HG03565 (cell line): ENCODE results near the gene MYORG.
"Not testable (repeated sequence)": the region's sequence is repeated elsewhere in the genome, so short reads cannot be mapped to it uniquely, and the experiment has no call there.

Experiments
- ATAC-seq: cut with Tn5 transposase; IDR thresholded peaks from one replicate; pipeline ENCODE4 v1.9.1; 2021; ENCODE audit warnings: mild to moderate bottlenecking, moderate library complexity; ENCODE audit not compliant: unreplicated experiment

Gene MYORG

GRCh38 chr9:34370335-34370969 lies 6.2 kb downstream of the MYORG start:
- ATAC-seq = no peak

- ATAC-seq = no peak
Measured at GRCh38 chr9:34369636-34370035, 7.1 kb downstream of the MYORG start.

GRCh38 chr9:34368796-34369195 lies 7.9 kb downstream of the MYORG start:
- not testable (repeated sequence) for ATAC-seq

DNA sequence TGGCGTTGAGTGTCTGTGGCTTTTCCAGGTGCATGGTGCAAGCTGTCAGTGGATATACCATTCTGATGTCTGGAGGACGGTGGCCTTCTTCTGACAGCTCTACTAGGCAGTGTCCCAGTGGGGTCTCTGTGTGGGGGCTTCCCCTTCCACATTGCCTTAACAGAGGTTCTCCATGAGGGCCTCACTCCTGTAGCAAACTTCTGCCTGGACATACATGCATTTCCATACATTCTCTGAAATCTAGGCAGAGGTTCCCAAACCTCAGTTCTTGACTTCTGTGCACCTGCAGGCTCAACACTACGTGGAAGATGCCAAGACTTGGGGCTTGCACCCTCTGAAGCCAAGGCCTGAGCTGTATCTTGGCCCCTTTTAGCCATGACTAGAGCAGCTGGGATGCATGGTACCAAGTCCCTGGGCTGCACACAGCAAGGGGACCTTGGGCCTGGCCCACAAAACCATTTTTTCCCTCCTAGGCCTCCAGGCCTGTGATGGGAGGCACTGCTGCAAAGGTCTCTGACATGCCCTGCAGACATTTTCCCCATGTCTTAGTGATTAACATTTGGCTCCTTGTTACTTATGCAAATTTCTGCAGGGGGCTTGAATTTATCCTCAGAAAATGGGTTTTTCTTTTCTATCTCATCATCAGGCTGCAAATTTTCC lies 8.8 kb downstream of the MYORG start:
- ATAC-seq = not testable (repeated sequence)

- ATAC-seq = no peak
Measured at GRCh38 chr9:34366365-34366764, 10.3 kb downstream of the MYORG start.

- no peak for ATAC-seq
Measured at GRCh38 chr9:34365282-34365681, 11.4 kb downstream of the MYORG start.

GRCh38 chr9:34363619-34364351 lies 12.9 kb downstream of the MYORG start:
- ATAC-seq = no peak

GRCh38 chr9:34362614-34363214 lies 14.0 kb downstream of the MYORG start:
- ATAC-seq = no peak

- ATAC-seq = not testable (repeated sequence)
Measured at GRCh38 chr9:34352957-34353356, 23.7 kb downstream of the MYORG start.

GRCh38 chr9:34352122-34352652 lies 24.5 kb downstream of the MYORG start:
- ATAC-seq = not testable (repeated sequence)

DNA sequence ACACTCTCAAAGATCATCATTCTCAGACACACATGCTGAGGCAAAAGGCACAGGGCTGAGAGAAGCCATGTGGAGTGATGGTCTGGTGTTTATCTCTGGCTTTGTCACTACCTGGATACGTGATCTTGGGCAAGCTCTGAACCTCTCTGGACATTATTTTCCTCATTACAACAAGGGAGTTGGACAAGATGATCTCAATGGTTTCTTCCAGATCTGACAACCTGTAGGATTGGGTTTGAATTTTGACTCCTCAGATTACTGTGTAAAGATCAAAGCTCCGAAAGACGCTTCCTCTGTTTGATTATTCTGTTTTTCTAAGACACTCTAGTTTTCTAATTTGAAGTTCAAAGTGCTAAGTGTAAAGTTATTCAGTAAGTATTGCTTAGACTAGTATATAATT lies 27.4 kb downstream of the MYORG start:
- no peak for ATAC-seq

GRCh38 chr9:34347800-34348158 lies 28.9 kb downstream of the MYORG start:
- no peak for ATAC-seq

GRCh38 chr9:34346873-34347799 lies 29.6 kb downstream of the MYORG start:
- no peak for ATAC-seq

DNA sequence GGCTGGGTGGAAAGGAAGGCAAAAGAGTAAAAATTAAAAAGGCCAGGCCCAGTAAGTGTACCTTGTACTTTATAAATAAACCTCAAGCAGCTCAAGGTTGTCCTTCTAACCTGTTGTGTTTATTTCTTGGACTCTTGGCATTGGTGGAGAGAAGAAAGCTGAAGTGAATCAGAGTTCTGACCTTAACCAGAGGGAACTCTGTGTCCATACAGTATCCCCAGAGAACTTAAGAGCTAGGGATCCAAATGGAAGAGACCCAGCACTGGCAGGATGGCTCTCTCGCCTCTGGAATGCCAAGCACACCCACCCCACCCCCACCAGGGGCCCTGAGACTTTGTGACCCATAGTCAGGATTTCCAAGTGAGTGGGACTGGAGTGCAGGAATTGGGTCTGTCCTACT lies 33.1 kb downstream of the MYORG start:
- ATAC-seq = no peak

DNA sequence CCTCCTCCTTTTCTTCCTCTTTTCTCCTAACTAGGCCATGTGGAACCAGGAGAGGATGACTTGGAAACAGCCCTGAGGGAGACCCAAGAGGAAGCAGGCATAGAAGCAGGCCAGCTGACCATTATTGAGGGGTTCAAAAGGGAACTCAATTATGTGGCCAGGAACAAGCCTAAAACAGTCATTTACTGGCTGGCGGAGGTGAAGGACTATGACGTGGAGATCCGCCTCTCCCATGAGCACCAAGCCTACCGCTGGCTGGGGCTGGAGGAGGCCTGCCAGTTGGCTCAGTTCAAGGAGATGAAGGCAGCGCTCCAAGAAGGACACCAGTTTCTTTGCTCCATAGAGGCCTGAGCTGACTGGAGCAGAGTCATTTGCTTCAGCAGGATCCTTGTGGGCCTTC lies 33.6 kb downstream of the MYORG start:
- no peak for ATAC-seq

GRCh38 chr9:34341659-34342295 lies 34.9 kb downstream of the MYORG start:
- no peak for ATAC-seq

GRCh38 chr9:34338665-34339385 lies 37.9 kb downstream of the MYORG start:
- ATAC-seq = no peak

GRCh38 chr9:34338079-34338478 lies 38.6 kb downstream of the MYORG start:
- ATAC-seq = not testable (repeated sequence)

GRCh38 chr9:34337403-34337802 lies 39.3 kb downstream of the MYORG start:
- no peak for ATAC-seq
